Adipocyte (in vitro differentiated cells): ENCODE results near the gene B3GNT3.
"Not testable (repeated sequence)": the region's sequence is repeated elsewhere in the genome, so short reads cannot be mapped to it uniquely, and the experiment has no call there.

Experiments used
- DNase-seq: peaks from one replicate; pipeline ENCODE4 v3.0.0-alpha.2; 2015; ENCODE audit warnings: low read depth
- H3K27me3 ChIP-seq: replicated peaks from 2 replicates; pipeline ENCODE4 v1.7.0; 2013; ENCODE audit warnings: mild to moderate bottlenecking, low read length, moderate library complexity; ENCODE audit not compliant: control insufficient read depth, insufficient read depth
- H3K36me3 ChIP-seq: 2 replicates; pipeline ENCODE4 v1.7.0; 2013; ENCODE audit warnings: low read length, mild to moderate bottlenecking, moderate library complexity; ENCODE audit not compliant: control insufficient read depth, insufficient read depth, severe bottlenecking
- H3K4me1 ChIP-seq: 2 replicates; pipeline ENCODE4 v1.7.0; 2013; ENCODE audit warnings: mild to moderate bottlenecking, low read length, moderate library complexity; ENCODE audit not compliant: control insufficient read depth, insufficient read depth
- H3K4me3 ChIP-seq: 2 replicates; pipeline ENCODE4 v1.7.0; 2013; ENCODE audit warnings: mild to moderate bottlenecking, low read length, moderate library complexity
- H3K9ac ChIP-seq: 2 replicates; pipeline ENCODE4 v1.7.0; 2013; ENCODE audit warnings: mild to moderate bottlenecking, low read length, moderate library complexity
- H3K9me3 ChIP-seq: 2 replicates; pipeline ENCODE4 v1.7.0; 2013; ENCODE audit warnings: mild to moderate bottlenecking, low read length, moderate library complexity; ENCODE audit not compliant: control insufficient read depth

B3GNT3 gene

GRCh38 chr19:17788632-17789031 is 6.3 kb upstream of the B3GNT3 start:
- peaks cover 9% of the 10 kb centered on the region for H3K27me3 ChIP-seq
- no peaks in the 10 kb centered on the region for H3K4me1 ChIP-seq
- H3K36me3 ChIP-seq = peaks cover 2% of the 10 kb centered on the region
- H3K4me3 ChIP-seq = no peak overlapping the region
- no peak for DNase-seq
- H3K9me3 ChIP-seq = no peaks in the 10 kb centered on the region
- no peak overlapping the region for H3K9ac ChIP-seq

DNA sequence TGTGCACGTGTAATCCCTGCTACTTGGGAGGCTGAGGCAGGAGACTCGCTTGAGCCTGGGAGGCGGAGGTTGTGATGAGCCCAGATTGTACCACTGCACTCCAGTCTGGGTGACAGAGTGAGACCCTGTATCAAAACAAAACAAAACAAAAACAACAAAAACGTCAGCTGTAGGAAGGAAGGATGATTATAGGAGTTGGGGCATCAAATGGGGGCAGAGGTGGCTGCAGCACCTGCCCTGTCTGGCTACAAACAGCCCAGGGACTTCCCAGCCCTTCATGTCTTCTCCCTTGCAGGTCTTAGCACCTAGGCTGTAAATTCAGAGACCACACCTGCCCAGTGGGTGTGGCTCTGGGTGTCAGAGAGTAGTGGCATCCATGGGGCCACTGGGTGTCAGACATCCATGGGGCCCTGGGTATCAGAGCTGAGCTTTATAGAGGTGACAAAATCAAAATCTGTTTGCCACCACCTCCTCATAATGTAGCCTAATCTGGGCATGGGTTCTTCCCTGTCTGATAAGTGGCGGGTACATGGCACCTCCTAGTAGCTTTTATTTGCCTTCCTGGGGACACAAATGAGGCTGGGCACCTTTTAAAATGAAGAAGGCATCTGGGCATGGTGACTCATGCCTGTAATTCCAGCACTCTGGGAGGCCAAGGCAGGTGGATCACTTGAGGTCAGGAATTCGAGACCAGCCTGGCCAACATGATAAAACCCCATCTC is 4.7 kb upstream of the B3GNT3 start:
- Histone ChIP-seq H3K9me3 (no peaks in the 10 kb centered on the region), H3K4me3 (no peak overlapping the region), H3K36me3 (peaks cover 2% of the 10 kb centered on the region), H3K27me3 (peaks cover 25% of the 10 kb centered on the region), H3K4me1 (peaks cover 4% of the 10 kb centered on the region), H3K9ac (no peak overlapping the region)
- no peak for DNase-seq

DNA sequence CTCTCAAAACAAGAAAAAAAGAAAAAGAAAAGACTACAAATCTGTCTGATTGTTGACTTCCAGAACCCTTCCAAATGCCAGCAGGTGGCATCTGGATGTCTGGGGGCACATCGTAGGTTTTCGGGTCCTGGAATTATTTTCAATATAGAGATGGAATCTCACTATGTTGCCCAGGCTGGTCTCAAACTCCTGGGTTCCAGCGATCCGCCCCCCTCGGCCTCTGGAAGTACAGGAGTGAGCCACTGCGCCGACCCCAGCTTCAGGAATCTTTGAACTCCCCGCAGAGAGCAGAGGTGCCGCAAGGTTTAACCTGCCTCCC is 567 bp upstream of the B3GNT3 start:
- H3K9ac ChIP-seq = no peak overlapping the region
- peaks cover 50% of the 10 kb centered on the region for H3K27me3 ChIP-seq
- H3K4me1 ChIP-seq = peaks cover 4% of the 10 kb centered on the region
- no peak for DNase-seq
- H3K36me3 ChIP-seq = no peaks in the 10 kb centered on the region
- H3K9me3 ChIP-seq = no peaks in the 10 kb centered on the region
- H3K4me3 ChIP-seq = no peak overlapping the region

DNA sequence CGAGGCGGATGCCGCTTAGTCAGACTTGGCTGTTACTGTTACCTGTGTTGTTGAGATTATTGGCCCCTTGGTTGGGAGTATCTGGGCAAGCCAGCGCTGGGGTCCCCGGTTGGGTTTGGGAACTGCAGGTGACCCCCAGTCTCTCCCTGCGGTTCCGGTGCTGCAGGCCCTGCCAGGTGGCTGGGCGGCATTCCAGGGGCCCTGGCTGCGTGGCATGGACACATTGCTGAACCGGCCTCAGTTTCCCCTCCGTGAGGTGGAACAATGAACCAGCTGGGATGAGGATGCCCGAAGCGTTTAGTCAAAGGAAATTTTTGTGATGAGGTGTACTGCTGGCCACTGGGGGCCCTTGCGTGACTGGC is 538 bp downstream of the B3GNT3 start:
- Histone ChIP-seq H3K4me3 (no peak overlapping the region), H3K4me1 (peaks cover 4% of the 10 kb centered on the region), H3K9me3 (no peaks in the 10 kb centered on the region), H3K9ac (no peak overlapping the region), H3K27me3 (peaks cover 53% of the 10 kb centered on the region), H3K36me3 (no peaks in the 10 kb centered on the region)
- DNase-seq = no peak

DNA sequence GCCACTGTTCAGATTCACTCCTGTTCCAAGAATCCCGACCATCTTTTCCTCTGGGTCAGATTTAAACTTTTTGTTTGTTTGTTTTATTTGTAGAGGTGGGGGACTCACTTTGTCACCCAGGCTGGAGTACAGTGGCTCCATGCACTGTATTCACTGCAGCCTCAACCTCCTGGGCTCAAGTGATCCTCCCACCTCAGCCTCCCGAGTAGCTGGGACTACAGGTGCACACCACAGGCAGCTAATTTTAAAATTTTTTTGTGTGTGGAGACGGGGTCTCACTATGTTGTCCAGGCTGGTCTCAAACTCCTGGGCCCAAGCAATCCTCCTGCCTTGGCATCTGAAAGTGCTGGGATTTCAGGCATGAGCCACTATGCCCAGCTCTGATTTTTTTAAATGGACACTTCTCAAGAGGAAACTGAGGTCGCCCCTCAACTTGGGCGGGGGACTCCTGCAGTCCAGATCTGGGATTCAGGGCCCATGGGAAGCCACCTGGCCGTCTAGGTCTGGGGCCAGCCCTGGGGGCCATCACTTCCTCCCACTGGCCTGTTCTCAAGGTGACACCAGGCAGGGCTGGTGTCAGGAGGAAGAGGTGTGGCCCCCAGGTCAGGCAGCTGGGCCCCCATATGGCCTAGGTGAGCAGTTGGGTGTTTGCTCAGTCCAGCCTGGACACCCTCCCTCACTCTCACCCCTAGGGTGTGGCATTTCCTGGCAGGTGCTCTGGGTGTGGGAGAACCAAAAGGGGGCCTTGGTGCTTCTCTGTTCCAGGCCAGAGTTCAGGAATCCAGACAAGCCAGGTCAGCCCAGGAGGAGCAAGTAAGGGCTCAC is 1.3 kb downstream of the B3GNT3 start:
- Histone ChIP-seq H3K9ac (no peak overlapping the region), H3K36me3 (no peaks in the 10 kb centered on the region), H3K4me1 (peaks cover 4% of the 10 kb centered on the region), H3K4me3 (no peak overlapping the region), H3K27me3 (peaks cover 53% of the 10 kb centered on the region), H3K9me3 (no peaks in the 10 kb centered on the region)
- no peak for DNase-seq

DNA sequence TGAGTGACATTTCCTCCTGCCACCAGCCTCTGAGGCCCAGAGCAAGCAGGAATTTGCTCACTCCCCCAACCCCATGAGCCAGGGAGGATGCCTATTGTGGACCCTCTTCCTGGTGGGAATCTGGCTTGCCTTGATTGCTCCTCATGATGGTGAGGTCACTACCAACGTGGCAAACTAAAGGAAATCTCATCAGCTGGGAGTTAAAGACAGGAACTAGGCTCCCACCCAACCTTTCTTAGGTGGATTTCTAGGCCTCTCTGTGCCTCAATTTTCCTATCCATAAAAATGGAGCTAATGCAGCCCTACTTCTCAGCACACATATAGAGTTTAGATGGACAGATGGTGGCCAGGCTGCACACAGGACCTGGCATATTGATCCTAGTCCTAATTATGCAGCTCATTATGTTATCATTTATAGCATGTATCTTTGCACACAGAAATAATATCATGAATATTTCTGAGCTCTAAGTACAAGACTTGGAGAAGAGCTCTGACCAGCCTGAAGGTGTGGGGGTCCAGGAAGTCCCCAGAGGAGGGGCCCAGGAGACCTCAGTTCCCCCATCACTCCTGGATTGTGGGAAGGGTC is 2.0 kb downstream of the B3GNT3 start:
- no peaks in the 10 kb centered on the region for H3K9me3 ChIP-seq
- H3K4me1 ChIP-seq = peaks cover 4% of the 10 kb centered on the region
- H3K36me3 ChIP-seq = no peaks in the 10 kb centered on the region
- no peak for DNase-seq
- H3K27me3 ChIP-seq = peaks cover 53% of the 10 kb centered on the region
- H3K4me3 ChIP-seq = no peak overlapping the region
- no peak overlapping the region for H3K9ac ChIP-seq

DNA sequence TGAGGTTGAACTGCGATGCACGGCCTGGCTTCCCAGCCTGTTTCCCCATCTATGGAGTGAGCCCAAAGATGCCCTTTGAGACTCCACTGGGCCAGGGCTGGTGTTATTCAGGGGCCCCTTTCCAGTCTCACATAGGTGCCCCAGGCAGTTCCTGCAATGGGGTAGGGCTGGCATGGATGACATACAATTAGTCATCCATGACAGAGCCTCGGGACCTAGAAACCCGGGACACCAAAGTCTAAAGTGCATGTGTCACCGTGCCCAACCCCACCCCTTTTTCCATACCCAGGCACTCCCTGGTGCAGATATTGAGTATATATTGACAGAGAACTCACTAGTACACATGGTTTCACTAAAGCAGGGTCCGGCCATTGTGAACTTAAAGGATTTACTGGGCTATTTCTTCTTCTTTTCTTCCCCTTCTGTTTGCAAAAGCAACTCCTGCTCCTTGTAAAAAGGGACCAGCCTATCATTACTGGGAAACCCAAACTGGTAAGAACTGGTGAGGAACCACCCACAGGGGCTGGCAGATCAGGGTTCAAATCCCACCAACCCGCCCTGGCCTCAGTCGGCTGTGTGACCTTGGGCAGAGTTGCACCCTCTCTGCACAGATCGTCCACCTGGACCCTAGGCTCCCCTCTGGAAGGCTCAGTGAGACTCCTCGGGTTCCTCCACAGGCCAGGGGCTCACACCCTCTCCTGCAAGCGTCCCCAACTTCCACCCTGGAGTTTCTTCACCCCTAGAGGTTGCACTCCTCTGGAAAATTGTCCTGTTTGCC is 2.7 kb downstream of the B3GNT3 start:
- DNase-seq = peak; percentile 10

GRCh38 chr19:17798599-17798998 is 3.7 kb downstream of the B3GNT3 start:
- H3K27me3 ChIP-seq = peaks cover 64% of the 10 kb centered on the region

More for the DNA sequence above, 2.7 kb downstream of the B3GNT3 start:
- Histone ChIP-seq H3K9ac (no peak overlapping the region), H3K9me3 (no peaks in the 10 kb centered on the region), H3K4me3 (no peak overlapping the region), H3K36me3 (no peaks in the 10 kb centered on the region), H3K4me1 (peaks cover 4% of the 10 kb centered on the region), H3K27me3 (peaks cover 60% of the 10 kb centered on the region)

DNA sequence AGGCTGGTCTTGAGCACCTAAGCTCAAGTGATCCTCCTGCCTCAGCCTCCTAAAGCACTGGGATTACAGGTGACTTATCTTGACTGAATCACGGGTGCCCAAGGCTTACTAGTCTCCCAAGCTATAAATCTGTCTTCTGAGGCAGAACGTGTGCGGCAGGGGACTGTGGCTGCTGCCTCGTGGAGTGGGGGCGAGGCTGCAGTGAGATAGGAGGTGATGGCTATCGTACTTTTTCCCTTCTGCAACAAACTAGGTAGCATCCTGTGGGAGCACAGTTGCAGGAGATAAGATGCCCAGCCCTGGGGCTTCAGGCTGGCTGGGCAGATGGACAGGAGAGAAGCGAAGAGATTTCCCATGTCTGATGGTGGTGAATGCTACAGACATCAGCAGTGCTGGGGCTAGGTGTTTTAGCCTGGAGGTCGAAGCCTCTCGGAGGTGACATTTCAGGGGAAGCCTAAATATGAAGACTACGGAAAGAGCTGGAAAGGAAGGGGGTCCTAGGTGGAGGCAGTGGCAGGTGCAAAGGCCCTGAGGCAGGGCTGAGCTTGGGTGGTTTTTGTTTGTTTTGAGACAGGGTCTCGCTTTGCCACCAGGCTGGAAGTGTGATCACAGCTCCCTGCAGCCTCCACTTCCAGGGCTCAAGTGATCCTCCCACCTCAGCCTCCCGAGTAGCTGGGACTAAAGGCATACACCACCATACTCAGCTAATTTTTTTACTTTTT is 7.4 kb downstream of the B3GNT3 start:
- H3K9me3 ChIP-seq = no peaks in the 10 kb centered on the region
- peaks cover 48% of the 10 kb centered on the region for H3K27me3 ChIP-seq
- no peaks in the 10 kb centered on the region for H3K4me1 ChIP-seq
- H3K36me3 ChIP-seq = no peaks in the 10 kb centered on the region
- no peak for DNase-seq
- no peak overlapping the region for H3K4me3 ChIP-seq
- H3K9ac ChIP-seq = no peak overlapping the region

More at GRCh38 chr19:17798599-17798998, 3.7 kb downstream of the B3GNT3 start:
- not testable (repeated sequence) for DNase-seq, H3K36me3 ChIP-seq, H3K4me3 ChIP-seq, H3K4me1 ChIP-seq, H3K9me3 ChIP-seq, H3K9ac ChIP-seq

- no peaks in the 10 kb centered on the region for H3K4me1 ChIP-seq
- no peak overlapping the region for H3K9ac ChIP-seq
- H3K9me3 ChIP-seq = no peaks in the 10 kb centered on the region
- H3K4me3 ChIP-seq = no peak overlapping the region
- DNase-seq = no peak
- no peaks in the 10 kb centered on the region for H3K36me3 ChIP-seq
- H3K27me3 ChIP-seq = peaks cover 48% of the 10 kb centered on the region
These were observed 8.4 kb downstream of the B3GNT3 start for GRCh38 chr19:17803264-17803896.
